ENCODE data around the gene SORBS2. TPM values are rescaled to one million over a fixed set of nuclear protein-coding genes. Genes with fewer than 3 reads are reported as not detected.
A peak's percentile ranks its signal among the peaks of the same experiment; 100 is the strongest.

SORBS2 gene
- total and polyA plus RNA-seq, 2 of the 8 experiments (the other 6 are each of a cell fraction or from before 2014, with no cell fraction given): 73.0 to 87.1 TPM

DNA sequence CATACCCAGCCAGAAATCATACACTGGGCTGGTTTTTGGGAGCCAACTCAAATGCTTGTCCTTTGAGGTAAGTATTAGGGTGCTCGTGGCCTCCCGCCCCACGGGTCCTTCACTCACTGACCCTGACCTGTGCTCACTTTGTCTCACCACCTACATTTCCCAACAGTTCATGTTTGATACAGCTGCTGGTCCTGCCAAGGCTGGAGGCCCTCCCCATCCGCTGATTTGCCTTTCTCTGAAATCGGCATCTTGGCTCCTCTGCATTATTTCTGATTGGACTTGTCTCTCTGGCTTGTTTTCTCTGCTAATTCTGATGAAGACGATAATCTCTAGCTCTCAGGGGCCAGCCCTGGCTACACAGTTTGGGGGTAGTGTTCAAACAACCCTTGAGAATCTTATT, 70.2 kb downstream of the SORBS2 start:
- H3K14ac ChIP-seq (ENCODE audit: insufficient read length): no peak overlapping the region
- peak overlapping the region; percentile 38; the same call in 1 of the 2 replicates for H2BK20ac ChIP-seq (ENCODE audit: low read length)
- peaks cover 3 to 24% (median 21%) of the 10 kb centered on the region in 4 experiments for H3K4me1 ChIP-seq (replicated peaks in 1 of 4; ENCODE audit: control insufficient read depth in 3 of 4, insufficient read depth in 4 of 4, low read length in 3 of 4)
- no peaks in the 10 kb centered on the region for H3K27me3 ChIP-seq (replicated peaks in 1 of 4; ENCODE audit: control insufficient read depth in 3 of 4, extremely low read depth in 1 of 4, insufficient read depth in 3 of 4, low read length in 3 of 4)
- 90% methylated on average over 6 of the region's 6 CpGs; no CpG with 5 or more reads in 1 of the 2 experiments for WGBS, 2 experiments (ENCODE audit: extremely low coverage in 1 of 2, insufficient coverage in 1 of 2, insufficient read length in 1 of 2, insufficient replicate concordance in 2 of 2, low coverage in 1 of 2, low lambda C conversion rate in 2 of 2, missing lambda C conversion rate in 1 of 2)
- H3K56ac ChIP-seq (replicated peaks; ENCODE audit: insufficient read length, low read depth, low read length): no peak overlapping the region
- no peak overlapping the region for H3K4ac ChIP-seq (replicated peaks; ENCODE audit: insufficient read length, low read depth, low read length)
- no peak for DNase-seq (ENCODE audit: low read depth in 1 of 2, low spot score in 2 of 2)
- no peak overlapping the region for H2AK5ac ChIP-seq (ENCODE audit: low read depth, low read length)
- peaks cover 0 to 2% of the 10 kb centered on the region in 2 experiments for H4K20me1 ChIP-seq (replicated peaks in 1 of 2; ENCODE audit: control insufficient read depth in 1 of 2, insufficient read depth in 2 of 2, low read length in 2 of 2)
- H4K91ac ChIP-seq (replicated peaks; ENCODE audit: insufficient read length, low read length): no peak overlapping the region
- H2BK12ac ChIP-seq (ENCODE audit: low read depth, low read length): no peak overlapping the region
- H2BK15ac ChIP-seq (ENCODE audit: low read length): peak overlapping the region; percentile 47; the same call in 1 of the 2 replicates
- no peaks in the 10 kb centered on the region; the same call in 1 of the 2 replicates for H3K79me1 ChIP-seq (ENCODE audit: low read depth, low read length)
- CTCF ChIA-PET (ENCODE audit: partially characterized antibody): interaction anchor here (0.8 kb wide), 2 partner anchors 24 to 376 kb away, joined by 3 read pairs; no protein-coding TSS in a partner anchor
- H2AFZ ChIP-seq (ENCODE audit: low read length): no peak overlapping the region
- 0 out of 2 replicates have a peak overlapping the region, but pooled peaks have one; percentile 27 for H3K27ac ChIP-seq (ENCODE audit: low read depth, low read length)
- no peak overlapping the region for H3K4me3 ChIP-seq (ENCODE audit: extremely low read depth in 1 of 4, insufficient read depth in 2 of 4, low read depth in 3 of 4, low read length in 4 of 4)
- peaks cover 0 to 16% of the 10 kb centered on the region in 2 experiments; a peak in 1 of 4 replicates for H3K79me2 ChIP-seq (ENCODE audit: control insufficient read depth in 1 of 2, insufficient read depth in 2 of 2, low read length in 2 of 2)
- no peak overlapping the region for H4K5ac ChIP-seq (ENCODE audit: insufficient read length, low read depth, low read length)
- H3K23ac ChIP-seq (ENCODE audit: insufficient read length): no peak overlapping the region
- no peak overlapping the region for H3K4me2 ChIP-seq (ENCODE audit: insufficient read depth in 1 of 2, low read depth in 2 of 2, low read length in 2 of 2)
- peaks cover 6% of the 10 kb centered on the region; the same call in 1 of the 2 replicates for H3K23me2 ChIP-seq (ENCODE audit: low read depth, low read length)
- POLR2A ChIA-PET (ENCODE audit: partially characterized antibody): interaction anchor here (1.9 kb wide), 1 partner anchor 11 kb away, joined by 5 read pairs; no protein-coding TSS in a partner anchor
- no peak overlapping the region for H3K18ac ChIP-seq (ENCODE audit: extremely low read depth, low read length)
- no peak overlapping the region for H3K9ac ChIP-seq (replicated peaks in 1 of 4; ENCODE audit: extremely low read depth in 1 of 4, low read depth in 3 of 4, low read length in 3 of 4)
- FAIRE-seq: no peak
- no peak overlapping the region for H2BK5ac ChIP-seq (ENCODE audit: low read depth, low read length)
- no peak overlapping the region for H4K8ac ChIP-seq (ENCODE audit: extremely low read depth, insufficient read depth, low read length)
- no peaks in the 10 kb centered on the region for H3K9me3 ChIP-seq (ENCODE audit: insufficient read depth in 2 of 2, low read depth in 1 of 2, low read length in 1 of 2)
- no peaks in the 10 kb centered on the region for H3K36me3 ChIP-seq (ENCODE audit: control insufficient read depth in 2 of 4, insufficient read depth in 4 of 4, low read length in 3 of 4)
- H2BK120ac ChIP-seq (replicated peaks; ENCODE audit: low read depth, low read length): no peak overlapping the region
- no peak for TF ChIP-seq CTCF (IDR thresholded peaks at IDR 0.05; ENCODE audit: control extremely low read depth in 1 of 3, insufficient read depth in 1 of 3, low read depth in 1 of 3, low read length in 3 of 3)
- TF ChIP-seq KDM1A (IDR thresholded peaks at IDR 0.05; ENCODE audit: borderline replicate concordance, low read length): no peak
- TF ChIP-seq CTBP2 (IDR thresholded peaks at IDR 0.05; ENCODE audit: borderline replicate concordance, insufficient read depth, insufficient read length, low read length): no peak
- no peak for TF ChIP-seq SAP30 (IDR thresholded peaks at IDR 0.05; ENCODE audit: insufficient read depth, insufficient replicate concordance, low read length)
- TF ChIP-seq HDAC6 (IDR thresholded peaks at IDR 0.05; ENCODE audit: low read depth, low read length): no peak
- no peak for TF ChIP-seq EGR1 (IDR thresholded peaks at IDR 0.05; ENCODE audit: borderline replicate concordance, low read depth, low read length)
- no peak for TF ChIP-seq MAX (IDR thresholded peaks at IDR 0.05)
- TF ChIP-seq SP4 (IDR thresholded peaks at IDR 0.05; ENCODE audit: low read length): no peak
- TF ChIP-seq, protein P1, sequence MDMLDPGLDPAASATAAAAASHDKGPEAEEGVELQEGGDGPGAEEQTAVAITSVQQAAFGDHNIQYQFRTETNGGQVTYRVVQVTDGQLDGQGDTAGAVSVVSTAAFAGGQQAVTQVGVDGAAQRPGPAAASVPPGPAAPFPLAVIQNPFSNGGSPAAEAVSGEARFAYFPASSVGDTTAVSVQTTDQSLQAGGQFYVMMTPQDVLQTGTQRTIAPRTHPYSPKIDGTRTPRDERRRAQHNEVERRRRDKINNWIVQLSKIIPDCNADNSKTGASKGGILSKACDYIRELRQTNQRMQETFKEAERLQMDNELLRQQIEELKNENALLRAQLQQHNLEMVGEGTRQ (IDR thresholded peaks at IDR 0.05; ENCODE audit: low read length): no peak
